ENCODE measurements around the gene AP4S1.

DNA sequence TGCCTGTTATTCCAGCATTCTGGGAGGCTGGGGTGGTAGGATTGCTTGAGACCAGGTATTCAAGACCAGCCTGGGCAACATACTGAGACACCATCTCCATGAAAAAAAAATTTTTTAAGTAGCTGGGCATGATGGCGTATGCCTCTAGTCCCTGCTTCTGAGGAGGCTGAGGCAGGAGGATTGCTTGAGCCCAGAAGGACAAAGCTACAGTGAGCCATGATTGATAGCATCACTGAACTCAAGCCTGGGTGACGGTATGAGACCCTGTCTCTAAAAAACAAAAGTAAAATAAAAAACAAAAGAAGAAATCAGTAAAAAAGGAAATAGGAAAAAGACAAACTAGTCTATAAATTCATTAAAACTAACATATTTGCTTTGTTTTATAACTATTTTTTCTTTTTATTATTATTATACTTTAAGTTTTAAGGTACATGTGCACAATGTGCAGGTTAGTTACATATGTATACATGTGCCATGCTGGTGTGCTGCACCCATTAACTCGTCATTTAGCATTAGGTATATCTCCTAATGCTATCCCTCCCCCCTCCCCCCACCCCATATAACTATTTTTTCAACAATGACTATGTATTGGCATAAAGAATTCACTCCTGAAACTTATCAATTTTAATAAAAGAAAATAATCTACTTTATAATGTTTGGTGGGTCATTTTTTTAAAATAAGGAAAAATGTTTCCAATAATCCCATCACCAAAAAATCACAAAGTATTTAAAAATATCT lies 15.4 kb upstream of the AP4S1 start:
- TF ChIP-seq, protein P1, sequence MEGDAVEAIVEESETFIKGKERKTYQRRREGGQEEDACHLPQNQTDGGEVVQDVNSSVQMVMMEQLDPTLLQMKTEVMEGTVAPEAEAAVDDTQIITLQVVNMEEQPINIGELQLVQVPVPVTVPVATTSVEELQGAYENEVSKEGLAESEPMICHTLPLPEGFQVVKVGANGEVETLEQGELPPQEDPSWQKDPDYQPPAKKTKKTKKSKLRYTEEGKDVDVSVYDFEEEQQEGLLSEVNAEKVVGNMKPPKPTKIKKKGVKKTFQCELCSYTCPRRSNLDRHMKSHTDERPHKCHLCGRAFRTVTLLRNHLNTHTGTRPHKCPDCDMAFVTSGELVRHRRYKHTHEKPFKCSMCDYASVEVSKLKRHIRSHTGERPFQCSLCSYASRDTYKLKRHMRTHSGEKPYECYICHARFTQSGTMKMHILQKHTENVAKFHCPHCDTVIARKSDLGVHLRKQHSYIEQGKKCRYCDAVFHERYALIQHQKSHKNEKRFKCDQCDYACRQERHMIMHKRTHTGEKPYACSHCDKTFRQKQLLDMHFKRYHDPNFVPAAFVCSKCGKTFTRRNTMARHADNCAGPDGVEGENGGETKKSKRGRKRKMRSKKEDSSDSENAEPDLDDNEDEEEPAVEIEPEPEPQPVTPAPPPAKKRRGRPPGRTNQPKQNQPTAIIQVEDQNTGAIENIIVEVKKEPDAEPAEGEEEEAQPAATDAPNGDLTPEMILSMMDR (IDR thresholded peaks at IDR 0.05 in 8 of 11, conservative IDR thresholded peaks at IDR 0.05 in 3 of 11): no peak
- no peak for TF ChIP-seq POLR2AphosphoS5 (IDR thresholded peaks at IDR 0.05)
